Stomach (tissue), 9 donors: Measurements from ENCODE around the gene DNAJC8. TPM values are rescaled to one million over a fixed set of nuclear protein-coding genes. Genes with fewer than 3 reads are reported as not detected.

Source experiments
- DNase-seq, 2 donors: peaks; one replicate each; pipeline versions ENCODE4 v3.0.0 to v3.0.0-alpha.2; 2013 to 2019
- H3K27ac ChIP-seq, 5 donors: fragments of 200-600 bp in 4 of 5; sonication (generic) in 4 of 5; one replicate each; pipeline ENCODE4 v1.5.1; 2013 to 2019; ENCODE audit warnings: mild to moderate bottlenecking in 1 of 5, moderate library complexity in 1 of 5
- H3K27me3 ChIP-seq, 3 donors: fragments of 200-600 bp; sonication (generic); one replicate each; pipeline ENCODE4 v1.5.1; 2017 to 2019; ENCODE audit warnings: mixed run types in 1 of 3
- H3K36me3 ChIP-seq, 4 donors: fragments of 200-600 bp; sonication (generic); 1 replicate in 3 of 4; 2 replicates in 1 of 4; pipeline ENCODE4 v1.5.1; 2016 to 2019
- H3K4me1 ChIP-seq, 4 donors: fragments of 200-600 bp; sonication (generic); one replicate each; pipeline ENCODE4 v1.5.1; 2016 to 2019
- H3K4me3 ChIP-seq, 4 donors: fragments of 200-600 bp; sonication (generic) in 3 of 4; one replicate each; pipeline ENCODE4 v1.5.1; 2016 to 2019; ENCODE audit warnings: mild to moderate bottlenecking in 1 of 4
- H3K9me3 ChIP-seq, 4 donors: fragments of 200-600 bp; sonication (generic); one replicate each; pipeline ENCODE4 v1.5.1; 2016 to 2019
- EP300 ChIP-seq: sonication (generic); formaldehyde crosslinking; IDR thresholded peaks from one replicate; pipeline ENCODE4 v1.6.1; 2017; ENCODE audit warnings: antibody characterized with exemption
- POLR2A ChIP-seq, 4 donors: fragments of 450-650 bp; IDR thresholded peaks; one replicate each; pipeline ENCODE4 v1.6.1; 2016; ENCODE audit warnings: antibody characterized with exemption in 4 of 4, control low read depth in 2 of 4, mild to moderate bottlenecking in 1 of 4, moderate library complexity in 1 of 4
- POLR2AphosphoS5 ChIP-seq, 3 donors: sonication (generic); formaldehyde crosslinking; IDR thresholded peaks; one replicate each; pipeline ENCODE4 v1.6.1; 2016; ENCODE audit warnings: antibody characterized with exemption in 3 of 3
- WGBS, 5 donors: extraction: QIAGEN DNeasy Blood & Tissue Kit in 3 of 5; methylation state at CpG; one replicate each; pipeline versions ENCODE4 v1.1.5 to v1.1.7; 2013 to 2018; 5-methylcytosine and 5-hydroxymethylcytosine counted together
- intact Hi-C: fragments of 100-400 bp; cut with DNase I; formaldehyde crosslinking; loops from one replicate; pipeline ENCODE4 v1.15.1; 2023; ENCODE audit warnings: low total_unique reads
- polyA plus RNA-seq, 3 donors: library from polyadenylated mRNA; stranded (reverse); fragments of 200-250 nt; gene quantifications; one replicate each; pipeline ENCODE4 v1.2.3, GENCODE V29; 2013
- total RNA-seq, 5 donors: library from RNA; depleted of rRNA; stranded (reverse); fragments of >200 nt; gene quantifications; one replicate each; pipeline versions ENCODE4 v1.1.0 to v1.2.3, GENCODE V29; 2014 to 2016
- TF ChIP-seq, protein P1 (sequence below), 7 experiments: fragments of 450-650 bp in 4 of 7; fragments of 200-600 bp in 3 of 7; sonication (generic) in 3 of 7; IDR thresholded peaks; one replicate each; pipeline ENCODE4 v1.5.1; 2016 to 2019; ENCODE audit warnings: antibody characterized with exemption in 7 of 7, control low read depth in 2 of 7, mild to moderate bottlenecking in 1 of 7
- donor health status: healthy with polysubstance abuse.
- donor health status: Bipolar disorder and iron deficiency.
- donor health status: healthy.

The DNAJC8 gene
- total and polyA plus RNA-seq, 8 donors = 38.4 to 111 (median 74.4) TPM

GRCh38 chr1:28272215-28272852 is 39.5 kb upstream of the DNAJC8 start:
- H3K9me3 ChIP-seq = no peaks in the 10 kb centered on the region
- DNase-seq = no peak
- no peak overlapping the region for H3K27ac ChIP-seq
- intact Hi-C loops = no loop called here
- H3K4me3 ChIP-seq = no peak overlapping the region
- no peaks in the 10 kb centered on the region for H3K27me3 ChIP-seq
- WGBS, 5 donors = 89 to 97% (median 93%) methylated on average over 11 to 20 of the region's 20 CpGs
- TF ChIP-seq, protein P1, sequence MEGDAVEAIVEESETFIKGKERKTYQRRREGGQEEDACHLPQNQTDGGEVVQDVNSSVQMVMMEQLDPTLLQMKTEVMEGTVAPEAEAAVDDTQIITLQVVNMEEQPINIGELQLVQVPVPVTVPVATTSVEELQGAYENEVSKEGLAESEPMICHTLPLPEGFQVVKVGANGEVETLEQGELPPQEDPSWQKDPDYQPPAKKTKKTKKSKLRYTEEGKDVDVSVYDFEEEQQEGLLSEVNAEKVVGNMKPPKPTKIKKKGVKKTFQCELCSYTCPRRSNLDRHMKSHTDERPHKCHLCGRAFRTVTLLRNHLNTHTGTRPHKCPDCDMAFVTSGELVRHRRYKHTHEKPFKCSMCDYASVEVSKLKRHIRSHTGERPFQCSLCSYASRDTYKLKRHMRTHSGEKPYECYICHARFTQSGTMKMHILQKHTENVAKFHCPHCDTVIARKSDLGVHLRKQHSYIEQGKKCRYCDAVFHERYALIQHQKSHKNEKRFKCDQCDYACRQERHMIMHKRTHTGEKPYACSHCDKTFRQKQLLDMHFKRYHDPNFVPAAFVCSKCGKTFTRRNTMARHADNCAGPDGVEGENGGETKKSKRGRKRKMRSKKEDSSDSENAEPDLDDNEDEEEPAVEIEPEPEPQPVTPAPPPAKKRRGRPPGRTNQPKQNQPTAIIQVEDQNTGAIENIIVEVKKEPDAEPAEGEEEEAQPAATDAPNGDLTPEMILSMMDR (IDR thresholded peaks at IDR 0.05) = no peak
- TF ChIP-seq POLR2A (IDR thresholded peaks at IDR 0.05) (no peak), EP300 (no peak), POLR2AphosphoS5 (IDR thresholded peaks at IDR 0.05) (no peak)
- H3K4me1 ChIP-seq = peaks cover 0 to 4% (median under 1%) of the 10 kb centered on the region in 4 donors
- H3K36me3 ChIP-seq = peaks cover 28 to 84% (median 75%) of the 10 kb centered on the region in 4 donors

GRCh38 chr1:28269529-28269928 is 36.7 kb upstream of the DNAJC8 start:
- no peak overlapping the region for H3K27ac ChIP-seq
- no peak for TF ChIP-seq POLR2AphosphoS5 (IDR thresholded peaks at IDR 0.05)
- TF ChIP-seq, protein P1 (IDR thresholded peaks at IDR 0.05) = no peak
- TF ChIP-seq POLR2A (IDR thresholded peaks at IDR 0.05) = no peak
- TF ChIP-seq EP300 = no peak
- H3K4me3 ChIP-seq = no peak overlapping the region
- intact Hi-C loops = loop anchor here (10.0 kb wide), 1 partner anchor 55 kb away; the partner anchor contains the start of gene MED18
- peaks cover 0 to 27% (median 12%) of the 10 kb centered on the region in 4 donors for H3K4me1 ChIP-seq
- no peak for DNase-seq
- H3K36me3 ChIP-seq = peaks cover 25 to 56% (median 49%) of the 10 kb centered on the region in 4 donors
- WGBS, 5 donors = 61 to 66% (median 64%) methylated on average over 2 of the region's 2 CpGs
- H3K9me3 ChIP-seq = no peaks in the 10 kb centered on the region
- H3K27me3 ChIP-seq = no peaks in the 10 kb centered on the region

DNA sequence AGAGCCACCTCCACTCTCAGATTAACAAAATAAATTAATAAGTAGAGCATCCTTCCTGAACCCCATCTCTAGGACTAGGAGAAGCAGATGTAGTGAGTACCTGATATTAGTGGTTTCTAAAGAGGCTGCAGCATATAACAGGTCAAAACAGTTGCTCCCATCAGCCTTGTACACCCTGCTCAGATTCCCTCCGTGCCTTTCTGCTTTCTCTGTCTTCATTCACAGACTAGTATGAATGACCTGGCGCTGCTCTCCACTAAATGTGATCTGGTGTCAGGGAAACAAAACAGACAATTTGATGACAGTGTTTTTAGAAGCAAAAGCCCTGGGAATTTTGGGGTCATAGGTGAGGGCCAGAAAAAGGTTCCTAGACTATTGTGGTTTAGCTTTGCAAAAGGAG is 34.8 kb upstream of the DNAJC8 start:
- 90 to 100% (median 93%) methylated on average over 2 of the region's 2 CpGs for WGBS, 5 donors
- no peaks in the 10 kb centered on the region for H3K27me3 ChIP-seq

DNA sequence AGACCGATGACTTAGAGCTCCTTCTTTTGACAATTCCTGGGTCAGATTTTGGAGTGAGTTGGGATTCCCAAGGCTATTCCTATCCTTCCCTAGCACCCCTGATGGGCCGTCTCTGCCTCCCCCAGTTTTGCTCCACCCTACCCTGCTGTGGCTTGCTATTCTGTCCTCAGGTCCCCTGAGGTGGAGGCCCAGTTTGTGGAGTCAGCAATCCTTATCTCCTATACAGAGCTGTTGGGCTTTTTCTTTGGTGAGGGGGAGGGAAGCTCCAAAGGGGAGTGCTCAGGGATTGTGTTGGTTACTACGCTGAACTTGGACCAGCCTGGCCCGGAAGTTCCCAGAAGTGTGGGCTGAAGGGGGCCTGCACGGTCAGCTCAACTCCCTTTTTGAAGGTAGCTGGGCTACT is 34.1 kb upstream of the DNAJC8 start:
- Histone ChIP-seq H3K36me3 (peaks cover 0 to 30% (median 23%) of the 10 kb centered on the region in 4 donors), H3K9me3 (no peaks in the 10 kb centered on the region), H3K27me3 (no peaks in the 10 kb centered on the region), H3K4me3 (no peak overlapping the region), H3K27ac (no peak overlapping the region), H3K4me1 (peaks cover 4 to 49% (median 28%) of the 10 kb centered on the region in 4 donors)
- TF ChIP-seq, protein P1 (IDR thresholded peaks at IDR 0.05) = no peak
- TF ChIP-seq EP300 = no peak
- TF ChIP-seq POLR2AphosphoS5 (IDR thresholded peaks at IDR 0.05) = no peak
- no peak for TF ChIP-seq POLR2A (IDR thresholded peaks at IDR 0.05)
- WGBS, 5 donors = 52 to 70% (median 64%) methylated on average over 4 to 5 of the region's 5 CpGs
- peak in 1 of 2 donors; percentile 39 for DNase-seq
- intact Hi-C loops = loop anchor here (10.0 kb wide), 1 partner anchor 58 kb away; the partner anchor contains the start of gene MED18

More for the DNA sequence above, 34.8 kb upstream of the DNAJC8 start:
- DNase-seq = no peak
- Histone ChIP-seq H3K9me3 (no peaks in the 10 kb centered on the region), H3K27ac (no peak overlapping the region), H3K4me1 (peaks cover 4 to 44% (median 23%) of the 10 kb centered on the region in 4 donors), H3K36me3 (peaks cover 7 to 37% (median 30%) of the 10 kb centered on the region in 4 donors), H3K4me3 (no peak overlapping the region)
- intact Hi-C loops = loop anchor here (10.0 kb wide), 1 partner anchor 57 kb away; the partner anchor contains the start of gene MED18
- TF ChIP-seq EP300 (no peak), POLR2AphosphoS5 (IDR thresholded peaks at IDR 0.05) (no peak), POLR2A (IDR thresholded peaks at IDR 0.05) (no peak)
- TF ChIP-seq, protein P1 (IDR thresholded peaks at IDR 0.05) = no peak
